ENCODE results near the gene ACTR3C.

- TF ChIP-seq CTCF (IDR thresholded peaks at IDR 0.05) (no peak), POLR2A (IDR thresholded peaks at IDR 0.05) (no peak)
Measured at GRCh38 chr7:150324373-150324961, 1.1 kb upstream of the ACTR3C start.
